ENCODE data around the gene DOK3.
A peak's percentile ranks its signal among the peaks of the same experiment; 100 is the strongest.

DOK3 gene

GRCh38 chr5:177465044-177465443, 44.6 kb downstream of the DOK3 start:
- DNase-seq = no peak

DNA sequence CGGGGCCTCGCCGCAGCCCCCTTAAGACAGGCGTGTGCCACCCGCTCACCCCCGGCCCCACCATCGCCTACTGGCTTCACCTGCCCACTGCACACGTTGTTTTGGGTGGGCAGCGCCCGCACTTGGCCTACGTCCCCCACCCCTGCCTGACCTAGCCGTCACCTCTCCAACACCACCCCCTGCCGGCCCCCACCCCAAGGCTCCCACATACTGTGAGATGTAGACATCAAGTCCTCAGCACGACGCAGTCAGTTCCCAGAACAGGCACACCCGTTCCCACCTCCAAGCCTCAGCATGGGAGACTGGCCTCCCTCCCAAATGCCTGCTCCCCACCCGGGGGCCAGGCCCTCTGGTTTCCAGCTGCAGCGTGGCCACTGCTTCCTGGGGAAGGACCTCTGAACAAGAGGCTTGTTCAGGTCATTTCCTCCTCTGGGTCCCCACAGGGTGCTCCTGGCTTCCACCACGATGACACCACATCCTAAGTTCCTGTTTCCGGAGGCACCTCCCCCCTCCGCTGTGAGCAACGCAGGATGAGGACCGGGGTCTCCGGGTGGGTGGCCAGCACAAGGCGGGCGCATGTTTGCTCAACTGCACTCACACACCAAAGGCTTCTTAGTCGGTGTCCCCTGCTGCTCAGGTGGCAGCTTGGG, 47.5 kb downstream of the DOK3 start:
- no peak for DNase-seq

- DNase-seq = no peak
Observed at GRCh38 chr5:177459819-177460628, 49.6 kb downstream of the DOK3 start.

GRCh38 chr5:177459357-177459756, 50.3 kb downstream of the DOK3 start:
- DNase-seq = no peak

DNA sequence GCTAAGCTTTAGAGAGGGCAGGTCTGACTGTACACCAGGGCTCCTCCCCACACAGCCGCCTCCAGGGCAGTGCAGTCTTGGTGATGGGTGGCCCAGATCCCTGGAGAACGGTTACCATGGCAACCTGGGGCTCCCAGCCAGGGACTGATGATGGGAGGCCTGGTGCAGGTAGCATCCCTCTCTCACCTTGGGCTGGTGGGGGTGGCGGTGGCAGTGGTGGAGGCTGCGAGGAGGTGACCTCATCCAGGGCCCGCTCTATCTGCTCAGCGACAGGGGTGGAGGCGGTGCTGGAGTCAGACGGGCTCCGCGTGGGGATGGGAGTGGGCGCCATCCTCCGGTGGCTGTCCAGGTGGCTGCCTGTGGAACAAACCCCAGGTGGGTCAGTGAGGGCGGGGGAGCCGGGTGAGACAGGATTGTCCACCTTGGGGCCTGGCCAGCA, 50.7 kb downstream of the DOK3 start:
- DNase-seq = peak; percentile 17

DNA sequence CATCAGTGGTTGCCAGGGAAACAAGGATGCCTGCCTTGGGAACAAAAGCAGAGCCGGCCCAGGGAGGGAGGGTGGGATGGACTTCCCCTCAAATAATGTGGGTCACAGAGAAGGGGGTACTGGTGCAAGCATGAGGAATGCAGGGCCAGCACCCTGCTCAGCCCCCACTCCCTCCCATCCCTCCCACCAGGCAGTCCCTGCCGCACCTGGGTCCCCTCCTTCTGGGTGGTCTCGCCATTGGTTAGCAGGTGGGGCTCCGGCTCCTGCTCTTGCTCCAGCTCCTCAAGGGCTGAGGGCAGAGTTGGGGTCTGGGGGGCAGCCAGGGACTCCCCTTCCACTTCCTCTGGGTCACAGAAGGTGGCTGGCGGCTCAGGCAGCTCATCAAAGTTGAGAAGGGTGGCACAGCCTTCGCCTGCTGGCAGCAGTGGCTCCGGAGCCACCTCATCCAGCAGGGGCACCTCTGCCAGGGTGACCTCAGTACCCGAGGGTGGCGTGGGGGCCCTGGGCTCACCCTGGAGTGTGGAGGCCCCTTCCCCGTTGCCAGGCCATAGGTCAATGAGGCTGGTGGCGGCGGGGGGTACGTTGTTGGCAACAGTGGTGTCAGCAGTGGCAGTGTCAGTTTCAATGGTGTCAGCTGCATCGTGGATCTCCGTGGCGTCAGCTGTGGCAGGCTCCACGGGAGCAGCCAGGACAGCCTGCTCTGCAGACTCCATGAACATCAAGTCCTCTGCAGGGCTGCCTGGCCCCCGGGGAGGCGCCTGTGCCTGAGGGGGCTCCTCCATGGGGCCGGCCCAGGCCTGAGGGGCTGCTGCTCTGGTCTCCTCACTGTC, 51.6 kb downstream of the DOK3 start:
- no peak for DNase-seq

GRCh38 chr5:177456976-177457851, 52.4 kb downstream of the DOK3 start:
- DNase-seq = peak; percentile 45

- DNase-seq = no peak
Observed at GRCh38 chr5:177456591-177456964, 53.0 kb downstream of the DOK3 start.

GRCh38 chr5:177455661-177456590, 53.7 kb downstream of the DOK3 start:
- peak; percentile 97 for DNase-seq

GRCh38 chr5:177455036-177455660, 54.5 kb downstream of the DOK3 start:
- DNase-seq = peak; percentile 96

DNA sequence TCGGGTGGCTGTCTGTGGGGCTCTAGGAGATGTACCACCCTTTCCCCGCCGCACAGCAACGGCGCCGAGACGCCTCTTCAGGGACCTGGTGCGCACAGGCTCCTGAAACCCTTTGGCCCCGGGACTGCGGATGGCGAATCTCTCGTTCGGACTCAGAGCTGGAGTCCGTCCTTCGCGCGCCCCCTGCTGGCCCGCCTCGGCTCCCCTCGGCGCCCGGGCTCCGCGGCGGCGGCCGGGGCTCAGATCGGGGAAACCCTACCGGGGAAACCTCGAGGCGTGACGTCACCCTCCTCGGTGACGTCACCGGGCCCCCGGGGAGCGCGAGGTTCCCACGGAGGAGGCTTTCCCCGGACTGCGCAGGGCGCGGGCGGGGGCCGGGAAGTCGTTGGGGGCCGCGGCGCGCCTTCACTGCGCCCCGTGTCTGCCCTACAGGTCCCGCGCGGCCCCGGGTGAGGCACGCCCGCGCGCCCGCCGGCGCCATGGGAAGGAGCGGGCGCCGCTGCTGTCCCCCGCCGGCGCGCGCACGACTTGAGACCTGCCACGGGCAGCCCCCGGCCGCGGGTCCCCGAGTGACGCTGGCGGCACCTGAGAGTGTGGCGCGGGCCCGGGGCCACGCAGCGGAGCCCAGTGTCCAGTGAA, 55.1 kb downstream of the DOK3 start:
- DNase-seq = peak; percentile 99

GRCh38 chr5:177453852-177454396, 55.7 kb downstream of the DOK3 start:
- DNase-seq = no peak

DNA sequence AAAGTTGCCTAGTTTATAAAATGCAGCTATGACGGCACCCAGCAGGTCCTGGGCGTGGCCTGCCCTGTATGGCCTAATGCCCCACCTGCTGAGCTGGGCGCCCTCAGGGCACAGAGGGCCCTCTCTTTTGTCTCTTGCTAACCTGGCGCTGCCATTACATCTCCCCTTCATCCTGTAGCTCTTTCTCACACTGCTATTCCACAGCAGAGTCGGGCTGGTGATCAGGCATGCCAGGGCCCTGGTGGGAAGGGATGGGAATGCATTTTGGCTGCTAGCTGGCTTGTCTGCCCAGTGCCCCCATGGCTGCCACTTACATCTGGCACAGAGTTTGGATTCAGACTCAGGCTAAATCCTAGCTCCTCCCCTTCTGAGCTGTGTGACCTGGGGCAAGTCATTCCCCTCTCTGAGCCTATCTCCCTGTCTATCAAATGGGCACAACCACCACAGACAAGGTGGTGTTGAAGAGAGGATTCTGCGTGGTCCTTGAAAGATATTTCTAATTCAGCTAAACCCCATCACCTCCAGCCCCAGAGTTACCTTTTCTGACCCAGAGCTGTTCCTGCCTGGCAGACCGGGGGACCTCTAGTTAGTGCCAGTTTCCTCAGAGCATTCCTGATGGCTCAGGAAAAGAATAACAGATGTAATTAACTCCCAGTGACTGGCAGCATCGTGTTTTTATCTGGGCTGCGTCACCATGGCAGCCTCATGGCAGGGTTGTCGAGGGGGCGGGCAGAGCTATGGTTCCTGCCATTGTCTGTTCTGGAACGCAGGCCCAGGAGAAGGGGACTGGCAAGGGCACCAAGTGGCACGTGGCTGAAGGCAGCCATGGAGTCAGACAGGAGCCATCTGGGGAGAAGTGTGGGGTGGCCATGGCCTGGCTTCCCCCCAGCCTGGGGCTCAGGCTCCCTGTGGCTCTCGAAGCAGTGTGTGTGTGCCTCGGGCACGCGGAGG, 56.7 kb downstream of the DOK3 start:
- DNase-seq = no peak

All from activated T-cell treated with anti-CD3 and anti-CD28 coated beads, Interleukin-2, amount 50 U/mL, for 1 hour (primary cell).